Stimulated activated CD4-positive, alpha-beta T cell treated with anti-CD3 and anti-CD28 coated beads, Interleukin-4, amount 100 ng/mL, for 24 hours (primary cell): ENCODE results near the gene KLHL26.
"Not testable (repeated sequence)": the region's sequence is repeated elsewhere in the genome, so short reads cannot be mapped to it uniquely, and the experiment has no call there.

Experiments used
- DNase-seq: peaks from one replicate; pipeline ENCODE4 v3.0.0-alpha.2; 2020

KLHL26 gene

GRCh38 chr19:18668252-18668631 is 31.4 kb downstream of the KLHL26 start:
- no peak for DNase-seq

GRCh38 chr19:18668744-18669523 is 32.1 kb downstream of the KLHL26 start:
- DNase-seq, result no peak

- DNase-seq, result no peak
These were observed 32.6 kb downstream of the KLHL26 start for GRCh38 chr19:18669524-18669817.

- DNase-seq, result no peak
These were observed 33.1 kb downstream of the KLHL26 start for GRCh38 chr19:18669883-18670282.

- DNase-seq, result no peak
These were observed 33.5 kb downstream of the KLHL26 start for GRCh38 chr19:18670312-18670711.

- DNase-seq, result no peak
These were observed 34.6 kb downstream of the KLHL26 start for GRCh38 chr19:18671303-18672043.

GRCh38 chr19:18672044-18672451 is 35.2 kb downstream of the KLHL26 start:
- no peak for DNase-seq

- no peak for DNase-seq
These were observed 35.9 kb downstream of the KLHL26 start for GRCh38 chr19:18672606-18673337.

- no peak for DNase-seq
These were observed 37.8 kb downstream of the KLHL26 start for GRCh38 chr19:18674616-18675015.

- DNase-seq, result no peak
These were observed 39.0 kb downstream of the KLHL26 start for GRCh38 chr19:18675779-18676178.

- DNase-seq, result no peak
These were observed 39.9 kb downstream of the KLHL26 start for GRCh38 chr19:18676692-18677091.

GRCh38 chr19:18677156-18677555 is 40.3 kb downstream of the KLHL26 start:
- DNase-seq, result no peak

GRCh38 chr19:18680148-18680547 is 43.3 kb downstream of the KLHL26 start:
- not testable (repeated sequence) for DNase-seq

- no peak for DNase-seq
These were observed 45.9 kb downstream of the KLHL26 start for GRCh38 chr19:18682807-18683108.

GRCh38 chr19:18683109-18683957 is 46.5 kb downstream of the KLHL26 start, which contains the start of gene CRTC1:
Gene CRTC1, plus strand, starts transcription at chr19:18683680. Its CDS starts 23 bp downstream, at chr19:18683703.
- peak; percentile 89 for DNase-seq

GRCh38 chr19:18683958-18684641 is 47.3 kb downstream of the KLHL26 start:
- DNase-seq, result no peak

- no peak for DNase-seq
These were observed 47.8 kb downstream of the KLHL26 start for GRCh38 chr19:18684642-18684993.

- DNase-seq, result no peak
These were observed 48.9 kb downstream of the KLHL26 start for GRCh38 chr19:18685597-18686190.

- DNase-seq, result no peak
These were observed 51.1 kb downstream of the KLHL26 start for GRCh38 chr19:18687740-18688465.

GRCh38 chr19:18696023-18696422 is 59.2 kb downstream of the KLHL26 start:
- no peak for DNase-seq

GRCh38 chr19:18697680-18698079 is 60.9 kb downstream of the KLHL26 start:
- DNase-seq, result no peak
